GM15510 (cell line): ENCODE results near the gene COLEC12.

Source experiments
- POLR2A ChIP-seq: IDR thresholded peaks from 3 replicates; pipeline ENCODE4 v1.6.1; 2011; ENCODE audit warnings: borderline replicate concordance; ENCODE audit not compliant: insufficient read length; ENCODE audit errors: extremely low read depth

The COLEC12 gene

GRCh38 chr18:515156-515815, 14.8 kb upstream of the COLEC12 start:
- TF ChIP-seq POLR2A, result no peak

GRCh38 chr18:513826-514530, 13.5 kb upstream of the COLEC12 start:
- no peak for TF ChIP-seq POLR2A

GRCh38 chr18:512957-513356, 12.5 kb upstream of the COLEC12 start:
- no peak for TF ChIP-seq POLR2A

- TF ChIP-seq POLR2A, result no peak
Observed at GRCh38 chr18:508835-509234, 8.3 kb upstream of the COLEC12 start.

- TF ChIP-seq POLR2A, result no peak
Observed at GRCh38 chr18:507636-508035, 7.1 kb upstream of the COLEC12 start.

GRCh38 chr18:506801-507200, 6.3 kb upstream of the COLEC12 start:
- TF ChIP-seq POLR2A, result no peak

GRCh38 chr18:506264-506663, 5.8 kb upstream of the COLEC12 start:
- TF ChIP-seq POLR2A, result no peak

- no peak for TF ChIP-seq POLR2A
Observed at GRCh38 chr18:505483-506122, 5.1 kb upstream of the COLEC12 start.

GRCh38 chr18:501406-501714, 859 bp upstream of the COLEC12 start:
- no peak for TF ChIP-seq POLR2A

- no peak for TF ChIP-seq POLR2A
Observed at GRCh38 chr18:499776-500631, 497 bp downstream of the COLEC12 start.

GRCh38 chr18:498931-499775, 1.3 kb downstream of the COLEC12 start:
- no peak for TF ChIP-seq POLR2A

GRCh38 chr18:497688-498087, 2.8 kb downstream of the COLEC12 start:
- TF ChIP-seq POLR2A, result no peak

- TF ChIP-seq POLR2A, result no peak
Observed at GRCh38 chr18:495452-495851, 5.0 kb downstream of the COLEC12 start.

GRCh38 chr18:495017-495416, 5.5 kb downstream of the COLEC12 start:
- no peak for TF ChIP-seq POLR2A
